Stomach (tissue), 4 donors: Measurements from ENCODE around the gene GALNT13.

Experiments used
- EP300 ChIP-seq: sonication (generic); formaldehyde crosslinking; IDR thresholded peaks from one replicate; pipeline ENCODE4 v1.6.1; 2017; ENCODE audit warnings: antibody characterized with exemption
- POLR2A ChIP-seq, 4 donors: fragments of 450-650 bp; IDR thresholded peaks; one replicate each; pipeline ENCODE4 v1.6.1; 2016; ENCODE audit warnings: antibody characterized with exemption in 4 of 4, control low read depth in 2 of 4, mild to moderate bottlenecking in 1 of 4, moderate library complexity in 1 of 4
- POLR2AphosphoS5 ChIP-seq, 3 donors: sonication (generic); formaldehyde crosslinking; IDR thresholded peaks; one replicate each; pipeline ENCODE4 v1.6.1; 2016; ENCODE audit warnings: antibody characterized with exemption in 3 of 3
- TF ChIP-seq, protein P1 (sequence below), 7 experiments: fragments of 450-650 bp in 4 of 7; fragments of 200-600 bp in 3 of 7; sonication (generic) in 3 of 7; IDR thresholded peaks; one replicate each; pipeline ENCODE4 v1.5.1; 2016 to 2019; ENCODE audit warnings: antibody characterized with exemption in 7 of 7, control low read depth in 2 of 7, mild to moderate bottlenecking in 1 of 7

DNA sequence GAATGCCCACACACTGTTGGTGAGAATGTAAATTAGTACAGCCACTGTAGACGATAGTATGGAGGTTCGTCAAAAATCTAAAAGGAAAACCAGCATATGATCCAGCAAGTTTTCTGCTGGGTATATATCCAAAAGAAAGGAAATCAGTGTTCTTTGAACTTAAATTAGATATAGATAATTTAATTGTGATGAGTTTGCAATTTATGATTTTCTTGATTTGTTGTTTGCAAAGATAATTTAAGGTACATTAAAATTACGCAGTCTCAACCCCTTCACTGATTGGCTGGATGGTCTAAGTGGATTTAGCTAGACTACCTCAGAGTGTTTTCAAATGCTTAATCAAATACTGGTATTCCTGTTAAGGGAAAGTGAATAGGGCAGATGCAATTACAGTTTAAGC, 302.2 kb downstream of the GALNT13 start:
- TF ChIP-seq POLR2A (IDR thresholded peaks at IDR 0.05) (no peak), POLR2AphosphoS5 (IDR thresholded peaks at IDR 0.05) (no peak), EP300 (no peak)
- TF ChIP-seq, protein P1, sequence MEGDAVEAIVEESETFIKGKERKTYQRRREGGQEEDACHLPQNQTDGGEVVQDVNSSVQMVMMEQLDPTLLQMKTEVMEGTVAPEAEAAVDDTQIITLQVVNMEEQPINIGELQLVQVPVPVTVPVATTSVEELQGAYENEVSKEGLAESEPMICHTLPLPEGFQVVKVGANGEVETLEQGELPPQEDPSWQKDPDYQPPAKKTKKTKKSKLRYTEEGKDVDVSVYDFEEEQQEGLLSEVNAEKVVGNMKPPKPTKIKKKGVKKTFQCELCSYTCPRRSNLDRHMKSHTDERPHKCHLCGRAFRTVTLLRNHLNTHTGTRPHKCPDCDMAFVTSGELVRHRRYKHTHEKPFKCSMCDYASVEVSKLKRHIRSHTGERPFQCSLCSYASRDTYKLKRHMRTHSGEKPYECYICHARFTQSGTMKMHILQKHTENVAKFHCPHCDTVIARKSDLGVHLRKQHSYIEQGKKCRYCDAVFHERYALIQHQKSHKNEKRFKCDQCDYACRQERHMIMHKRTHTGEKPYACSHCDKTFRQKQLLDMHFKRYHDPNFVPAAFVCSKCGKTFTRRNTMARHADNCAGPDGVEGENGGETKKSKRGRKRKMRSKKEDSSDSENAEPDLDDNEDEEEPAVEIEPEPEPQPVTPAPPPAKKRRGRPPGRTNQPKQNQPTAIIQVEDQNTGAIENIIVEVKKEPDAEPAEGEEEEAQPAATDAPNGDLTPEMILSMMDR (IDR thresholded peaks at IDR 0.05), result no peak
